Activated CD4-positive, alpha-beta T cell treated with anti-CD3 and anti-CD28 coated beads, Interleukin-2, amount 50 U/mL, for 24 hours (primary cell): Measurements from ENCODE around the gene HOXB1.
A peak's percentile ranks its signal among the peaks of the same experiment; 100 is the strongest.

Experiments
- DNase-seq, 2 donors: peaks; one replicate each; pipeline ENCODE4 v3.0.0-alpha.2; 2020; ENCODE audit warnings: low read depth in 1 of 2, low spot score in 1 of 2

HOXB1 gene

DNA sequence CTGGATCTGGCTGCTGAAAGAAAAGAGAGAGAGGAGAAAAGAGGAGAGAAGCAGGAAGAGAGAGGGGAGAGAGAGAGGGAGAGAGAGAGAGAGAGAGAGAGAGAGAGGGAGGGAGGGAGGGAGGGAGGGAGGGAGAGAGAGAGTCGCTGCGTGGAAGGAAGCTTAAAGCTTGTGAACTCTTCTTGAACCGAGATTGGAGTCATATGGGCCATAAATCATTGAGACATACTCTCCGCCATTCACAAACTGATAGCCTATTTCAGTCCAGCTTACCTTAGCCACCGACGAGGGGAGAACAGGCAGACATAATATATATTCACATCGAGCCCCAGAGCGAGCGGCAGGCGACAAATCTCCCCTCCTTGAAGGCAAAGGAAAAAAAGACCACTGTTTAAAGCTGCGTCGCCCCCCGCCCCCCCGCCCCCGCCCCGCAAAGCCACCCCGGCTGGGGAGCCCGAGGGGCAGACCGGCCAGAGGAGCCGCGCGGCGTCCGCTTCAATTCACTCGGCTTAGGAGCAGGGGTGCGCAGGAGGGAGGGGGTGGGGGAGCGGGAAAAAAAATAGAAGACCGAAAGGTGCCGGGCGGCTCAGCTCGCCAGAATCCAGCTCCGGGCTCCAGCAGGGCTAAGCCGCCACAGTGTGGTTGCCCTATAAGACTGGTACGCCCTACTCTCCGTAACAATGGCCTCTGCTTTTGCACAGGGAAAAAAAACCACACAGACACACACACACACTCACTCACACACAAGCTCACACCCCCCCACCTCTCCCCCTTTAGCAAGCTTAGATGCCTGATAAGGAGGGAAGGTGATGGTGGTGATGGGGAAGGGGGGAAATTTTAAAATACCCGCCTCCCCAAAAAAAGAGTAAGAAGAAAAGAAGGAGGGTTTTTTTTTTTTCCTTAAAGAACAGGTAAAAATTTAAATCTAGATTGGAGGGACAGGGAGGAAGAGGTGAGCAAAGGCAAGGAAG is 24.7 kb upstream of the HOXB1 start:
- DNase-seq = no peak

GRCh38 chr17:48554412-48555257 is 23.8 kb upstream of the HOXB1 start:
- DNase-seq = no peak

GRCh38 chr17:48553826-48554225 is 23.0 kb upstream of the HOXB1 start:
- DNase-seq = no peak

DNA sequence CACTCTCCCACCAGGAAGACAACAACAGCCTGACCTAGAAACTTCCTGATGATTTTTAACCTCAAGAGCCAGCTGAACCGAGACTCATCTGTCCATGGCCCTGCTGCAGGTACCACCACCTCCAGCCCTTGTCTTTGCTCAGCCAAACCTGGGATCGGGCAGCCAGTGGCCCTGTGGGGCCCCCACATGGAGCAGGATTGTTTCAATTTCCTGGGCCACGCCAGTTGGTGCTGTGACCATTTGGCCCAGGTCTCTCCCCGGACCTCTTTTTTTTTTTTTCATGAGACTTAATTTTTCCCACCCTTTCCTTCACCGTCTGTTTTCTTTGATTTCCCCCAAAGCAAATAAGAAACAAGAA is 22.4 kb upstream of the HOXB1 start:
- DNase-seq = no peak

- no peak for DNase-seq
Measured at GRCh38 chr17:48552466-48553189, 21.8 kb upstream of the HOXB1 start.

GRCh38 chr17:48551596-48552465 is 21.0 kb upstream of the HOXB1 start:
- DNase-seq = no peak

GRCh38 chr17:48551214-48551555 is 20.4 kb upstream of the HOXB1 start:
- no peak for DNase-seq

DNA sequence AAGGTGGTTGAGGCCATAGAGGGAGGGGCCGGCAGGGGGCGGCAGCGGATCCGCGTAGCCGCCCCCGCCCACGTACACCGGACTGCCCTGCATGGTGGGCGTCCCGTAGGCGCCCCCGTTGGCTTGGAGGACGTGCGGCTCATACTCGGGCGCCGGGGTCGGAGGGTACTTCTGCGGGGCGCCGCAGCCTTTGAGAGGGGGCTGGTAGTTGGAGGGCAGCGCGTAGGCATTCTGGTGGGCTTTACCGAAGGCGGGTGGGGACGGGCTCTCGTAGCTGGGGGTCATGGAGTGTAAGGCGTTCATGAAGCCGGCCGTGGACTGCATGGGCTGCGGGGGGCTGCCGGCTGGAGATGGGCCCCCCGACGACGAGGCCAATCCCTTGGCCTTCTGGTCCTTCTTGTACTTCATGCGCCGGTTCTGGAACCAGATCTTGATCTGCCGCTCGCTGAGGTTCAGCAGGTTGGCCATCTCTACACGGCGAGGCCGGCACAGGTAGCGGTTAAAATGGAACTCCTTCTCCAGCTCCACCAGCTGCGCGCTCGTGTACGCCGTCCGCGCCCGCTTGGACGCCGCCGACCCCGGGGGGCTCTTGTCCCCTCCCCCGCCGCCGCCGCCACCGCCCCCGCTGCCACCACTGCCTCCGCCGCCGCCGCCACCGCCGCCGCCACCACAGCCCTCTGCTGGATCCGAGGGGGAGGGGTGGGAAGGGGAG is 19.8 kb upstream of the HOXB1 start:
- DNase-seq = no peak

- DNase-seq = no peak
Measured at GRCh38 chr17:48549914-48550501, 19.2 kb upstream of the HOXB1 start.

DNA sequence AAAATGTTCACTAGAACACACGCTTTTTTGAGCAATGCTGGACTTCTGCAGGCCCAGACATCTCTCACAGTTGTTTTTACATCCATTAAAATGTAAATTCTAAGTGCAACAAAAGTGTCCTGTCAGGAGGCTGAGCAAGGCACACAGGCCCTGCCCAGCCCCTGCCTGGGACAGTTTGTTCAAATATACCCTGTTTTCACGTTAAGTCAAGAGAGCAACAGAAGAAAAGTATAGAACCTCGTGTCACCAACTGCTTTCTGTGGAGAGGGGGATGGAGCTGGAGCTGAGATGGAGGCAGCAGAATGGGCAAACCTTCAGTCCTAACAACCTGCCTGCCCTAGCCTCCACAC is 18.4 kb upstream of the HOXB1 start:
- DNase-seq = no peak

DNA sequence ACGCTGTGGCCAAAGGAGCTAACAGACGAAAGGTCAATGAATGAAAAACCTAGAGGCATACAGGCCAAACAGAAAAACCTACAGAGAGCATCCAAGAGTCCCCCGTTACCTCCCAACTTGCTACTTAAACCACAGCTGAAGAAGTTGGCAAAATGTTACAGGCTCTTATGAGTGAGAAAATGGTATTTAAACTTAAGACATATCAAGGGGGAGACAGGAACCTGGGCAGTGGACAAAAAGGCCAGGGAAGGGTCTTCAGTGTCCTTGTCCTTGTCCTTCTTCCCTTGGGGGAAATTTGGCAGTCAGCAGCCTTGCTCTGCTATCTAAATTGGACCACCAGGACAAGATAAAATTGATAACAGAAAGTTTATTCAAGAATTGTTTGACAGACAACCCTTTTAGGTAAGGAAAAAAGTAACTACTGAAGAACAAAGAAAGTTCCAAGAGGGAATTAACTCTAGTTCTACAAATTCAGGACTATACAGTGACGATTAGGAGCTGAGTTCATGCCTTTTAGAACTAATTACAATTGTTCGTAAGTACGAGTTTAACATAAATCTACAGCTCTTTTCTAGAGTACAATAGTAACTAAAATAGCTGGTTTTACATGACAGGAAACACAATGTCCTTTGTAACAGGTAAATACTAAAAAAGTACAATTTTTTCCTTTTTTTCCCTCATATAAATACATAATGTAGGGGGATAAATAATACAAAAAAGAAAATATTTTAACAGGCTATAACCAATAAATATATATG is 17.9 kb upstream of the HOXB1 start:
- no peak for DNase-seq

- peak in 1 of 2 donors; percentile 27 for DNase-seq
Measured at GRCh38 chr17:48547808-48548522, 17.2 kb upstream of the HOXB1 start.

- DNase-seq = no peak
Measured at GRCh38 chr17:48546924-48547807, 16.4 kb upstream of the HOXB1 start.

DNA sequence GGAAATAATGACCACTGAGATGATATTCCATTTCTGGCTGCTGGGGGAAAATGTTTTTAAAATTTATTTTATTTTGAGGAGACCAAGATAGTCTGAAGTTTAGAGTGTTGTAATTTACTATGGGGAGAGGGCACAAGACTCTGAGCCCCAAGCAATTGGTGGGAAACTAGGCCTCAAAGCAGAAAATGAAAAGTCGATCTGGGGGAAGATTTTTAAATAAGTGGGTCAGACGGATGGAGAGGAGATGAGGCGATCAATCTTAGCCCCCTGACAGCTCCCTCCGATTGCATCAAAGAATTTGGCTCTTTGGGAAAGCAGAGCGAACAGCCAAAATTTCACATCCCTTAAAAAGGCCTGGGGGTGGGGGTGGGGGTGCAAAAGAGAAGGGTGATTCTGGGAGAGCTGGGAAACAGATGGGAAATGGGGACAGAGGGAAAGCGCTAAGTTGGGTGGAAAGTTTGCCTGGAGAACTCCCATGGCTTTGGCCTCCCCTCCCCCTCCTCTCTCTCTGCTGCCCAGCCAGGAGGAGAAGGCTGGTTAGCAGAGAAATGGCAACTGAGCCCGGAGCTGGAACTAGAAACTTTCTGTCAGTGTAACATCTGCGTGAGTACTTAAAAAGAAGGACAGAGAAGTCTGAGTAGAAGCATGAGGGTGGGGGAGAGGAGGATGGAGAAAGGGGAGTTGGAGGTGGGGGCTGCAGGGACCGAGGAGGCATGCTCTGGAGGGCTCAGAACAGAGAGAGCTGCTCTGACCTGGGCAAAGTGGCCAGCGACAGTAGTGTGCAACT is 15.5 kb upstream of the HOXB1 start:
- no peak for DNase-seq

DNA sequence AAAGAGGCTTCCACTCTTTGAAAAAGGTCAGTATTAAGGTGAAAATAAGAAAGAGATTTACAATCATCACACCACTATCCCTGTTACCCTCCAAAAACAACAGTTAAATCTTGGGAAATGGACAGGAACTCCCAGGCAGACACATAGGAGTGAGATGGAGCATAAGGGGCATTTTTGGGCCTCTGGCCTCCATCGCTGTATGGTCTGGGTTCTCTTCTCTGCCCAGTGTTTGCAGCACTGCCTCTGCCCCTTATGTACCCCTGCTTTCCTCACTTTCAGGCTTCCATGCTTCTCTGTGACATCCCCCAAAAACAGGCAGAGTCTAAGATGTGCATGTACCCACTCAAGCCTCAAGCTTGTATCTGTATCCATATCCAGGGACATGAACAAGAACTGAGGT is 14.7 kb upstream of the HOXB1 start:
- no peak for DNase-seq

- no peak for DNase-seq
Measured at GRCh38 chr17:48545022-48545375, 14.2 kb upstream of the HOXB1 start, which contains the start of gene HOXB2. Gene HOXB2 (minus strand): TSS chr17:48545109. CDS start chr17:48544911, 198 bp downstream.
